ENCODE data around the gene VCAM1.

The VCAM1 gene

GRCh38 chr1:100782473-100783039, 63.0 kb downstream of the VCAM1 start:
- DNase-seq: no peak

- DNase-seq: no peak
Measured at GRCh38 chr1:100785470-100786052, 66.0 kb downstream of the VCAM1 start.

GRCh38 chr1:100786870-100787269, 67.3 kb downstream of the VCAM1 start:
- DNase-seq: no peak
